Body of pancreas (tissue), 4 donors: ENCODE data around the gene GNAT1. TPM values are rescaled to one million over a fixed set of nuclear protein-coding genes. Genes with fewer than 3 reads are reported as not detected.
A peak's percentile ranks its signal among the peaks of the same experiment; 100 is the strongest.

Experiments used
- ATAC-seq: fragments of 150-250 bp; one replicate; pipeline ENCODE4 v1.9.1; 2016
- DNase-seq, 4 donors: peaks; one replicate each; pipeline ENCODE4 v3.0.0-alpha.2; 2019
- H3K27ac ChIP-seq, 4 donors: fragments of 200-600 bp; sonication (generic); 1 replicate in 3 of 4; 2 replicates in 1 of 4; pipeline versions ENCODE4 v1.5.1 to v1.6.1; 2016 to 2019; ENCODE audit warnings: mild to moderate bottlenecking in 1 of 4, mixed read lengths in 1 of 4, moderate library complexity in 1 of 4
- H3K27me3 ChIP-seq, 2 donors: fragments of 200-600 bp; sonication (generic); one replicate each; pipeline ENCODE4 v1.6.0; 2016; ENCODE audit warnings: mild to moderate bottlenecking in 1 of 2
- H3K36me3 ChIP-seq, 2 donors: fragments of 200-600 bp; sonication (generic); replicated peaks in 1 of 2; 2 replicates each; pipeline ENCODE4 v1.5.1; 2016; ENCODE audit warnings: low read depth in 2 of 2; ENCODE audit not compliant: insufficient read depth in 1 of 2
- H3K4me1 ChIP-seq: fragments of 200-600 bp; sonication (generic); one replicate; pipeline ENCODE4 v1.6.0; 2016
- H3K4me3 ChIP-seq, 2 donors: fragments of 200-600 bp; sonication (generic); 1 replicate in 1 of 2; 2 replicates in 1 of 2; pipeline ENCODE4 v1.5.1; 2016 to 2019
- H3K9me3 ChIP-seq, 3 donors: fragments of 200-600 bp; sonication (generic); 1 replicate in 2 of 3; 2 replicates in 1 of 3; pipeline ENCODE4 v1.5.1; 2016
- CTCF ChIP-seq, 7 experiments: fragments of 450-650 bp in 4 of 7; fragments of 200-600 bp in 3 of 7; sonication (generic) in 3 of 7; IDR thresholded peaks; one replicate each; pipeline ENCODE4 v1.5.1; 2016 to 2019; ENCODE audit warnings: antibody characterized with exemption in 7 of 7
- POLR2A ChIP-seq, 3 donors: fragments of 450-650 bp; IDR thresholded peaks; one replicate each; pipeline ENCODE4 v1.6.1; 2016; ENCODE audit warnings: antibody characterized with exemption in 3 of 3, mild to moderate bottlenecking in 2 of 3
- WGBS, 2 donors: methylation state at CpG; one replicate each; pipeline ENCODE4 v1.1.5; 2017; 5-methylcytosine and 5-hydroxymethylcytosine counted together
- intact Hi-C: fragments of 100-400 bp; cut with DNase I; formaldehyde crosslinking; loops from one replicate; pipeline ENCODE4 v1.15.1; 2023
- total RNA-seq, 2 donors: library from RNA; depleted of rRNA; stranded (reverse); fragments of >200 nt; gene quantifications; one replicate each; pipeline ENCODE4 v1.1.0, GENCODE V29; 2016

GNAT1 gene
- total RNA-seq, 2 donors from 2014 or later: not detected

GRCh38 chr3:50192689-50193141 lies 1.3 kb downstream of the GNAT1 start:
- DNase-seq (peak; percentile 73 to 85 (median 78)), ATAC-seq (peak; percentile 57)
- TF ChIP-seq POLR2A (IDR thresholded peaks at IDR 0.05) (no peak), CTCF (IDR thresholded peaks at IDR 0.05) (peak; percentile 81 to 96 (median 92))
- no peaks in the 10 kb centered on the region for H3K9me3 ChIP-seq
- H3K27ac ChIP-seq: no peak overlapping the region
- no peaks in the 10 kb centered on the region for H3K36me3 ChIP-seq
- no peak overlapping the region for H3K4me3 ChIP-seq
- intact Hi-C loops: loop anchor here (10.0 kb wide), 1 partner anchor 82 kb away; the partner anchor contains the start of gene LSMEM2
- H3K4me1 ChIP-seq: peaks cover 34% of the 10 kb centered on the region
- WGBS, 2 donors: 0 to 9% methylated on average over 4 to 21 of the region's 21 CpGs
- peaks cover 0 to 16% of the 10 kb centered on the region in 2 donors for H3K27me3 ChIP-seq

- no peak for TF ChIP-seq POLR2A (IDR thresholded peaks at IDR 0.05)
- no peak for TF ChIP-seq CTCF (IDR thresholded peaks at IDR 0.05)
- H3K27ac ChIP-seq: no peak overlapping the region
- peaks cover 0 to 16% of the 10 kb centered on the region in 2 donors for H3K27me3 ChIP-seq
- H3K36me3 ChIP-seq: no peaks in the 10 kb centered on the region
- intact Hi-C loops: loop anchor here (10.0 kb wide), 1 partner anchor 82 kb away; the partner anchor contains the start of gene LSMEM2
- ATAC-seq (no peak), DNase-seq (no peak)
- no peaks in the 10 kb centered on the region for H3K9me3 ChIP-seq
- no peak overlapping the region for H3K4me3 ChIP-seq
- 32% methylated on average over 36 of the region's 36 CpGs; no CpG with 5 or more reads in 1 of the 2 donors for WGBS, 2 donors
- peaks cover 34% of the 10 kb centered on the region for H3K4me1 ChIP-seq
These were observed 1.9 kb downstream of the GNAT1 start for GRCh38 chr3:50193286-50193685.

GRCh38 chr3:50193746-50194127 lies 2.3 kb downstream of the GNAT1 start:
- H3K9me3 ChIP-seq: no peaks in the 10 kb centered on the region
- H3K27ac ChIP-seq: no peak overlapping the region
- H3K36me3 ChIP-seq: no peaks in the 10 kb centered on the region
- no peak for DNase-seq
- 27% methylated on average over 32 of the region's 34 CpGs; no CpG with 5 or more reads in 1 of the 2 donors for WGBS, 2 donors
- TF ChIP-seq POLR2A (IDR thresholded peaks at IDR 0.05) (no peak), CTCF (IDR thresholded peaks at IDR 0.05) (no peak)
- H3K4me1 ChIP-seq: peaks cover 34% of the 10 kb centered on the region
- ATAC-seq: no peak
- intact Hi-C loops: loop anchor here (2.0 to 10.0 kb wide), 2 partner anchors 31 to 81 kb away; partner anchors contain the start of gene LSMEM2
- peaks cover 0 to 16% of the 10 kb centered on the region in 2 donors for H3K27me3 ChIP-seq
- no peak overlapping the region for H3K4me3 ChIP-seq

- Histone ChIP-seq H3K27me3 (peaks cover 0 to 16% of the 10 kb centered on the region in 2 donors), H3K9me3 (no peaks in the 10 kb centered on the region), H3K4me3 (no peak overlapping the region), H3K4me1 (peaks cover 34% of the 10 kb centered on the region), H3K36me3 (no peaks in the 10 kb centered on the region), H3K27ac (no peak overlapping the region)
- 8 to 25% methylated on average over 15 to 67 of the region's 70 CpGs for WGBS, 2 donors
- intact Hi-C loops: loop anchor here (2.0 to 10.0 kb wide), 2 partner anchors 30 to 80 kb away; partner anchors contain the start of gene LSMEM2
- ATAC-seq (peak; percentile 80), DNase-seq (peak; percentile 78 to 83 (median 80))
- TF ChIP-seq CTCF (IDR thresholded peaks at IDR 0.05) (peak; percentile 70 to 96 (median 92)), POLR2A (IDR thresholded peaks at IDR 0.05) (no peak)
These were observed 2.9 kb downstream of the GNAT1 start for GRCh38 chr3:50194128-50194902.
